ENCODE measurements around the gene VAPB.

Gene VAPB

GRCh38 chr20:58466729-58467571, 77.9 kb downstream of the VAPB start:
- H3K27me3 Mint-ChIP-seq: no peaks in the 10 kb centered on the region
- ATAC-seq (replicated peaks; ENCODE audit: extremely low read depth, poor library complexity, severe bottlenecking): no peak
- no peak overlapping the region for H3K27ac Mint-ChIP-seq (ENCODE audit: low read depth)
- H3K36me3 Mint-ChIP-seq (ENCODE audit: insufficient read depth): no peaks in the 10 kb centered on the region
- H3K9me3 Mint-ChIP-seq: no peaks in the 10 kb centered on the region
- H3K4me3 Mint-ChIP-seq: no peak overlapping the region
- no peak for DNase-seq (ENCODE audit: low spot score in 2 of 2)
- no peaks in the 10 kb centered on the region for H3K4me1 Mint-ChIP-seq

GRCh38 chr20:58467572-58468527, 78.8 kb downstream of the VAPB start:
- H3K36me3 Mint-ChIP-seq (ENCODE audit: insufficient read depth): no peaks in the 10 kb centered on the region
- DNase-seq (ENCODE audit: low spot score in 2 of 2) (no peak), ATAC-seq (replicated peaks; ENCODE audit: extremely low read depth, poor library complexity, severe bottlenecking) (no peak)
- H3K27me3 Mint-ChIP-seq: no peaks in the 10 kb centered on the region
- H3K4me3 Mint-ChIP-seq: no peak overlapping the region
- no peaks in the 10 kb centered on the region for H3K4me1 Mint-ChIP-seq
- H3K9me3 Mint-ChIP-seq: no peaks in the 10 kb centered on the region
- no peak overlapping the region for H3K27ac Mint-ChIP-seq (ENCODE audit: low read depth)

- ATAC-seq (replicated peaks; ENCODE audit: extremely low read depth, poor library complexity, severe bottlenecking) (no peak), DNase-seq (ENCODE audit: low spot score in 2 of 2) (no peak)
- no peaks in the 10 kb centered on the region for H3K27me3 Mint-ChIP-seq
- H3K4me3 Mint-ChIP-seq: no peak overlapping the region
- no peaks in the 10 kb centered on the region for H3K36me3 Mint-ChIP-seq (ENCODE audit: insufficient read depth)
- no peaks in the 10 kb centered on the region for H3K4me1 Mint-ChIP-seq
- no peaks in the 10 kb centered on the region for H3K9me3 Mint-ChIP-seq
- no peak overlapping the region for H3K27ac Mint-ChIP-seq (ENCODE audit: low read depth)
Measured at GRCh38 chr20:58469616-58470015, 80.6 kb downstream of the VAPB start.

GRCh38 chr20:58470336-58471192, 81.5 kb downstream of the VAPB start:
- Mint-ChIP-seq H3K36me3 (ENCODE audit: insufficient read depth) (no peaks in the 10 kb centered on the region), H3K4me3 (no peak overlapping the region), H3K4me1 (no peaks in the 10 kb centered on the region), H3K27ac (ENCODE audit: low read depth) (no peak overlapping the region), H3K9me3 (no peaks in the 10 kb centered on the region), H3K27me3 (no peaks in the 10 kb centered on the region)
- ATAC-seq (replicated peaks; ENCODE audit: extremely low read depth, poor library complexity, severe bottlenecking) (no peak), DNase-seq (ENCODE audit: low spot score in 2 of 2) (no peak)

GRCh38 chr20:58471193-58472164, 82.5 kb downstream of the VAPB start:
- Mint-ChIP-seq H3K27ac (ENCODE audit: low read depth) (no peak overlapping the region), H3K36me3 (ENCODE audit: insufficient read depth) (no peaks in the 10 kb centered on the region), H3K27me3 (no peaks in the 10 kb centered on the region), H3K4me3 (no peak overlapping the region), H3K9me3 (no peaks in the 10 kb centered on the region), H3K4me1 (no peaks in the 10 kb centered on the region)
- DNase-seq (ENCODE audit: low spot score in 2 of 2) (no peak), ATAC-seq (replicated peaks; ENCODE audit: extremely low read depth, poor library complexity, severe bottlenecking) (no peak)

GRCh38 chr20:58472273-58473018, 83.4 kb downstream of the VAPB start:
- ATAC-seq (replicated peaks; ENCODE audit: extremely low read depth, poor library complexity, severe bottlenecking): no peak
- H3K9me3 Mint-ChIP-seq: no peaks in the 10 kb centered on the region
- no peaks in the 10 kb centered on the region for H3K27me3 Mint-ChIP-seq
- no peaks in the 10 kb centered on the region for H3K36me3 Mint-ChIP-seq (ENCODE audit: insufficient read depth)
- H3K4me3 Mint-ChIP-seq: no peak overlapping the region
- H3K27ac Mint-ChIP-seq (ENCODE audit: low read depth): no peak overlapping the region
- no peak for DNase-seq (ENCODE audit: low spot score in 2 of 2)
- H3K4me1 Mint-ChIP-seq: no peaks in the 10 kb centered on the region

DNA sequence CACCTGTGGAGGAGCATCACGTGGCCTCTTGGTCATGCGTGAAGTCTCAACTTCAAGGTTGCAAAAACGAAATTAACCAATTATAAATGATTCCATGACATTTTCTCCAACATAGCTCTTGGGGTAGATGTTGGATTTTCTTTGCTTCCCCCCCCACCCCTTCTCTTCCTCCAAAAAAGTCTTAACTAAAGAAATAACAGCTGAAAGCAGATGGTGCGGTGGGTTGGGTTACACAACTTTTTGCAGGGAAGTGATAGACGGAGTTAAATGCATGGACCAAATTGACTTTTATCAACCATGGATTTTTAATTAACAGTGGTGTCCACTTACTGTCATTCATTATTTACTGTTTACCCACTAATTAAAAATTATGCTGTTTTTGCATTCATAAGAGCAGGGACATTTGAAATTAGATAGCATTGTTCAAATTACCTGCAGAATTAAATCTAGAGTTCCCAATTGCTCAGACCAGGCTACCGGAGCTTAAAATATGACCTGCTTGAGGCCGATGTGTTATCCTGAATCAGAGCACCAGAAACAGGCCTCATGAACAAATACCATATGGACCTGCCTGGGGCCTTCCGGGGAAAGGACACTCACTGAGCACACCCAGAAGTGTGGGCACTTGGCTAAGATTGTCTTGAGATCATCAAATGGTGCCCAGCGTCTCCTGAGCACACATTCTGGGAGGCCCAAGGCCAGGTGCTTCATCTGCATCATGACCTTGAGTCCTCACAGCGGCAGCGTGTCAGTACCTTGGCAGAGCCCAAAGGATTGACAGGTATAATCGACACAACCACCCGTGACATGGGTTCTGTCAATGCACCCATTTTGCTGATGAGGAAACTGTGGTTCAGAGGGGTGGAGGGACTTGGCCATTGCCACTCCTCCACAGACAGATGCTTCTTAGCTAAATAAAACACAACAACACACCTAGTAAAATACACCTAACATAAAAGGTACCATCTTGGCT, 84.7 kb downstream of the VAPB start:
- H3K4me3 Mint-ChIP-seq: no peak overlapping the region
- H3K27me3 Mint-ChIP-seq: no peaks in the 10 kb centered on the region
- peaks cover 6% of the 10 kb centered on the region for H3K9me3 Mint-ChIP-seq
- ATAC-seq (replicated peaks; ENCODE audit: extremely low read depth, poor library complexity, severe bottlenecking) (no peak), DNase-seq (ENCODE audit: low spot score in 2 of 2) (no peak)
- no peaks in the 10 kb centered on the region for H3K4me1 Mint-ChIP-seq
- H3K36me3 Mint-ChIP-seq (ENCODE audit: insufficient read depth): no peaks in the 10 kb centered on the region
- no peak overlapping the region for H3K27ac Mint-ChIP-seq (ENCODE audit: low read depth)

- Mint-ChIP-seq H3K4me1 (no peaks in the 10 kb centered on the region), H3K4me3 (no peak overlapping the region), H3K27ac (ENCODE audit: low read depth) (no peak overlapping the region), H3K9me3 (peaks cover 6% of the 10 kb centered on the region), H3K36me3 (ENCODE audit: insufficient read depth) (peaks cover 2% of the 10 kb centered on the region), H3K27me3 (no peaks in the 10 kb centered on the region)
- no peak for ATAC-seq (replicated peaks; ENCODE audit: extremely low read depth, poor library complexity, severe bottlenecking)
- no peak for DNase-seq (ENCODE audit: low spot score in 2 of 2)
Measured at GRCh38 chr20:58475466-58475865, 86.4 kb downstream of the VAPB start.

DNA sequence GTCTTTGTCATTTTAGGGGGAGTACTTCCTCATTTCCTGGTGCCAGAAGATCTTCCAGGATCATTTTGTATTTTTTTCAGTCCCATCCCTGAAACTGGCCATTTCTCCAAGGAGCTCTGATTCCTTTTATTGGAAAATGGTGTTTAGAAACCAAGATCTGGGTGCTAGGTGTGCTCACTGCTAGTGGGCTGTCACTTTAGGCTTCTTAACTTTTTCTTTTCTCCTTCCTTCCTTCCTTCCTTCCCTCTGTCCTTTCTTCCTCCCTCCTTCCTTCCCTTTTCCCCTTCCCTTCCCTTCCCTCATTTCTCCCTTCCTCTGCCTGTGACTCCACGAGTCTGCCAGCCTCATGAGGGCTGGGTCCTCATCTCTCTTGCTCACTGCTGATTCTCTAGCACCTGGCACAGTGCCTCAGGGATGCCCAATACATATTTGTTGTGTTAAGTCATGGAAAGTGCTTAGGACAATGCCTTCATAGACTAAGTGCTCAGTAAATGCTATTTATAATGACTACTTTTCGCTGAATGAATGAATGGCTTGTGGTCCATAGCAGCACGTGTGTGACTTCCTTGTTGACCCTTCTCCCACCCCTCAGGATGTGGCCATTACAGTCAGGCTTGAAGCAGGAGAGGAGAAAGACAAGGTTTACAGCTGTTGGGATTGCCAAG, 89.2 kb downstream of the VAPB start:
- H3K4me1 Mint-ChIP-seq: no peaks in the 10 kb centered on the region
- no peak overlapping the region for H3K4me3 Mint-ChIP-seq
- H3K36me3 Mint-ChIP-seq (ENCODE audit: insufficient read depth): peaks cover 3% of the 10 kb centered on the region
- ATAC-seq (replicated peaks; ENCODE audit: extremely low read depth, poor library complexity, severe bottlenecking) (no peak), DNase-seq (ENCODE audit: low spot score in 2 of 2) (no peak)
- no peak overlapping the region for H3K27ac Mint-ChIP-seq (ENCODE audit: low read depth)
- H3K27me3 Mint-ChIP-seq: peaks cover 23% of the 10 kb centered on the region
- H3K9me3 Mint-ChIP-seq: peaks cover 6% of the 10 kb centered on the region
